22Rv1 (cell line): ENCODE data around the gene SNX18.

Experiments used
- H3K27ac ChIP-seq: fragments of 450-650 bp; 2 replicates; pipeline ENCODE4 v1.5.1; 2017
- ZFX ChIP-seq: fragments of 450-650 bp; IDR thresholded peaks from 2 replicates; pipeline ENCODE4 v1.6.1; 2017; ENCODE audit warnings: antibody characterized with exemption, borderline replicate concordance
- TF ChIP-seq, protein P1 (sequence below): fragments of 450-650 bp; IDR thresholded peaks from 2 replicates; pipeline ENCODE4 v1.5.1; 2017; ENCODE audit warnings: mild to moderate bottlenecking

Gene SNX18

DNA sequence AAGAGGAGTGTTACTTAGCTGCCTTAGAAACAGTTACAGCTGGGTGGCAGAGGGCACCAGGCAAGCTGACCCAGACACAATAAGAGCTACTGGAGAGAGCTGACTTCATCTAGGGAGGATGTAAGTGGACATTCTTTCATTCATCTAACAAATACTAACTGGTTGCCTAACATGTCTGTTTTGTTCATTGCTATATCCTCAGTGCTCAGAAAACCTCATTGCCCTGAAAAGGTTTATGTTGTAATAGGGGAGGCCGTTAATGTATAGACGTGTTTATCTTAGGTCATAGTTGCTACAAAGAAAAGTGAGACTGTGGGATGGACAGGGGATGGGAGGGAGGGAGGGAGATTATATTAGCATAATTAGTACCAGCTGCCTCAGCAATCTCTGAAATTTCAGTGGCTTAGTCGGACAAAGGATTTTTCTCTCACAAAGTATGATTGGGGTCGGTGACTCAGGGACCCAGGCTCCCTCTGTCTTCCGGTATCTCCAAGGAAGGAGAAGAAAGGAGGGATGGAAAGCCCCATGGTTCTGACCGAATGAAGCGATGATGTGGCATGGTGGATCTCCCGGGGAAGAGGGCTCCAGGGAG lies 2.6 kb upstream of the SNX18 start:
- TF ChIP-seq, protein P1, sequence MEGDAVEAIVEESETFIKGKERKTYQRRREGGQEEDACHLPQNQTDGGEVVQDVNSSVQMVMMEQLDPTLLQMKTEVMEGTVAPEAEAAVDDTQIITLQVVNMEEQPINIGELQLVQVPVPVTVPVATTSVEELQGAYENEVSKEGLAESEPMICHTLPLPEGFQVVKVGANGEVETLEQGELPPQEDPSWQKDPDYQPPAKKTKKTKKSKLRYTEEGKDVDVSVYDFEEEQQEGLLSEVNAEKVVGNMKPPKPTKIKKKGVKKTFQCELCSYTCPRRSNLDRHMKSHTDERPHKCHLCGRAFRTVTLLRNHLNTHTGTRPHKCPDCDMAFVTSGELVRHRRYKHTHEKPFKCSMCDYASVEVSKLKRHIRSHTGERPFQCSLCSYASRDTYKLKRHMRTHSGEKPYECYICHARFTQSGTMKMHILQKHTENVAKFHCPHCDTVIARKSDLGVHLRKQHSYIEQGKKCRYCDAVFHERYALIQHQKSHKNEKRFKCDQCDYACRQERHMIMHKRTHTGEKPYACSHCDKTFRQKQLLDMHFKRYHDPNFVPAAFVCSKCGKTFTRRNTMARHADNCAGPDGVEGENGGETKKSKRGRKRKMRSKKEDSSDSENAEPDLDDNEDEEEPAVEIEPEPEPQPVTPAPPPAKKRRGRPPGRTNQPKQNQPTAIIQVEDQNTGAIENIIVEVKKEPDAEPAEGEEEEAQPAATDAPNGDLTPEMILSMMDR = no peak
- no peak for TF ChIP-seq ZFX
- H3K27ac ChIP-seq = no peak overlapping the region

DNA sequence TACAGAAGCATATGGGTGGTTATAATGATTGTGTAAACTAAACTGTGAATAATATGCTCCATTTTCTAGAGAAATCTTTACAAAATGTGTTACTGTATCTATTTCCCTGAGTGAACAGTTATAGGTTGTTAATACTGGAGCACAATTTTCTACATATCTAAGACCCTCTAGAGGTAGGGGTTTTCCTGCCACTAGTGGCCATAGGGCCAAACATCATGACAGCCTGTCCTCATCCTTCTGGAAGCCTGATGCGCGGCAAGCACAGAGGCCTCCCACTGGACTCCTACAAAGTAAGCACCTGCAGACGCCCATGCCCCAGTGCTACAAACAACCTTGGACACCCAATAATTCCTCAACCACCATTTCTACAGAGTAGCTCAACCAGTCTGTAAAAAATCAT lies 1.9 kb upstream of the SNX18 start:
- no peak for TF ChIP-seq ZFX
- TF ChIP-seq, protein P1 = no peak
- no peak overlapping the region for H3K27ac ChIP-seq

DNA sequence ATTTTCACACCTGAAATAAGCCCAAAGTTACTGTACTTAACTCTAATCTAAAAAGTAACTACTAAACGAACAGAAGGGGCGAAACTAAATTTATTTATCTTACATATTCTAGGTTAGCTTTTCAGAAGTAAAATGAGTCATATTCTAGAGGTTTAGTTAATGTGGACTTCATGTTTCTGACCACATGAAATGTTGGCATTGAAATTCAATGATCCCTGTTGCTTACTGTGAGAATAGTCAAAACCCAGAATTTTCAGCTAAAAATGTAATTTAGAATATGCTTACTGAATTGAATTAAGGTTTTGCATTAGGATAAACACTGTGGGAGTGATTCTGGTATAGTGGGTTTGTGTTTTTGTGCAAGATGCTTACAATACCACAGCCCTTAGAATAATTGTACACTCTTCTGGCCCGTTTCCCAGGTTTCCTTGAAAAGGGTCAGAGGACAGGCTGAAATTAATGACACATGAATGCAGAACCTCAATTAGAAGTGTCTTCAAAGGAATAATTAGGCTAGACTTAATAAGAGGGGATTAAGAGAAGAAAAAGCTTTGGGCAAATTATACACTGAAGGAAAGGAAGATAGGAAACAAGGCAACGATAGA lies 1.4 kb upstream of the SNX18 start:
- TF ChIP-seq, protein P1 = no peak
- no peak for TF ChIP-seq ZFX
- H3K27ac ChIP-seq = no peak overlapping the region

DNA sequence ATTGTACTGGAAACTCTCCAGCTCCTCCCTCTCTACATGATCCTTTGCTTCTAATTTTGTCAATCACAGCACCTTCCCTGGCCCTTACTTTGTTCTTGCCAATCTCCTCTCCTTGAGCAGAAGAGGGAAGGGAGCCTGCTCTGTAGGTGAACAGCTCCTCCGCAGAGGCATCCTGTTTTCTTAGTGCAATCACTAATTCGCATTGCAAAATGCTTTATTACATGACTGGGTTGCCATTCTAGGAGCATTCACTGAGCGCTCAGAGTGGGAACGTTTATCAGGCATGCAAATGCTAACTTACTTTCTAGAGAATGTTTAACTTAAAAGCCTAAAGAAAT lies 416 bp upstream of the SNX18 start:
- TF ChIP-seq, protein P1 = no peak
- TF ChIP-seq ZFX = no peak
- no peak overlapping the region for H3K27ac ChIP-seq

DNA sequence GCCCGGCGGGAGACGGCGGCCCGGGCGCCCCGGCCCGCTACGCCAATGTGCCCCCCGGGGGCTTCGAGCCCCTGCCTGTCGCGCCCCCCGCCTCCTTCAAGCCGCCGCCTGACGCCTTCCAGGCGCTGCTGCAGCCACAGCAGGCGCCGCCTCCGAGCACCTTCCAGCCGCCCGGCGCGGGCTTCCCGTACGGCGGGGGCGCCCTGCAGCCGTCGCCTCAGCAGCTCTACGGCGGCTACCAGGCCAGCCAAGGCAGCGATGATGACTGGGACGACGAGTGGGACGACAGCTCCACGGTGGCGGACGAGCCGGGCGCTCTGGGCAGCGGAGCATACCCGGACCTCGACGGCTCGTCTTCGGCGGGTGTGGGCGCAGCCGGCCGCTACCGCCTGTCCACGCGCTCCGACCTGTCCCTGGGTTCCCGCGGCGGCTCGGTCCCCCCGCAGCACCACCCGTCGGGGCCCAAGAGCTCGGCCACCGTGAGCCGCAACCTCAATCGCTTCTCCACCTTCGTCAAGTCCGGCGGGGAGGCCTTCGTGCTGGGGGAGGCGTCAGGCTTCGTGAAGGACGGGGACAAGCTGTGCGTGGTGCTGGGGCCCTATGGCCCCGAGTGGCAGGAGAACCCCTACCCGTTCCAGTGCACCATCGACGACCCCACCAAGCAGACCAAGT lies 723 bp downstream of the SNX18 start:
- no peak for TF ChIP-seq ZFX
- TF ChIP-seq, protein P1 = no peak
- H3K27ac ChIP-seq = peak overlapping the region; percentile 56

DNA sequence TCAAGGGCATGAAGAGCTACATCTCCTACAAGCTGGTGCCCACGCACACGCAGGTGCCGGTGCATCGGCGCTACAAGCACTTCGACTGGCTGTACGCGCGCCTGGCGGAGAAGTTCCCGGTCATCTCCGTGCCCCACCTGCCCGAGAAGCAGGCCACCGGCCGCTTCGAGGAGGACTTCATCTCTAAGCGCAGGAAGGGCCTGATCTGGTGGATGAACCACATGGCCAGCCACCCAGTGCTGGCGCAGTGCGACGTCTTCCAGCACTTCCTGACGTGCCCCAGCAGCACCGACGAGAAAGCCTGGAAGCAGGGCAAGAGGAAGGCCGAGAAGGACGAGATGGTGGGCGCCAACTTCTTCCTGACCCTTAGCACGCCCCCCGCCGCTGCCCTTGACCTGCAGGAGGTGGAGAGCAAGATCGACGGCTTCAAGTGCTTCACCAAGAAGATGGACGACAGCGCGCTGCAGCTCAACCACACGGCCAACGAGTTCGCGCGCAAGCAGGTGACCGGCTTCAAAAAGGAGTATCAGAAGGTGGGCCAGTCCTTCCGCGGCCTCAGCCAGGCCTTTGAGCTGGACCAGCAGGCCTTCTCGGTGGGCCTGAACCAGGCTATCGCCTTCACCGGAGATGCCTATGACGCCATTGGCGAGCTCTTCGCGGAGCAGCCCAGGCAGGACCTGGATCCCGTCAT lies 1.4 kb downstream of the SNX18 start:
- no peak overlapping the region for H3K27ac ChIP-seq
- no peak for TF ChIP-seq ZFX
- TF ChIP-seq, protein P1 = no peak

DNA sequence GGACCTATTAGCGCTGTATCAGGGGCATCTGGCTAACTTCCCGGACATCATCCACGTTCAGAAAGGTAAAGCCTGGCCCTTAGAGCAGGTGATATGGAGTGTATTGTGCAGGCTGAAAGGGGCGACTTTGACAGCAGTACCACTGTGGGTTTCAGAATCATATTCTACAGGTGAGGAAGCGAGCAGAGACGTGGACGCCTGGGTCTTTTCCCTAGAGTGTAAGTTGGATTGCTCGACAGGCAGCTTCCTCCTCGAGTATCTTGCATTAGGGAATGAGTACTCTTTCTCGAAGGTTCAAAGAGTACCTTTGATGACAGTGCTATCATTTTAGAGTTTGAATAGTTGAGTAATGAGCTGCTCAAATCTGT lies 1.9 kb downstream of the SNX18 start:
- no peak overlapping the region for H3K27ac ChIP-seq
- no peak for TF ChIP-seq ZFX
- TF ChIP-seq, protein P1 = no peak
